HG02623 (cell line): Measurements from ENCODE around the gene SLC9A7.

ENCODE experiments used
- ATAC-seq: cut with Tn5 transposase; IDR thresholded peaks from one replicate; pipeline ENCODE4 v1.9.1; 2021; ENCODE audit warnings: moderate library complexity; ENCODE audit not compliant: unreplicated experiment

The SLC9A7 gene

DNA sequence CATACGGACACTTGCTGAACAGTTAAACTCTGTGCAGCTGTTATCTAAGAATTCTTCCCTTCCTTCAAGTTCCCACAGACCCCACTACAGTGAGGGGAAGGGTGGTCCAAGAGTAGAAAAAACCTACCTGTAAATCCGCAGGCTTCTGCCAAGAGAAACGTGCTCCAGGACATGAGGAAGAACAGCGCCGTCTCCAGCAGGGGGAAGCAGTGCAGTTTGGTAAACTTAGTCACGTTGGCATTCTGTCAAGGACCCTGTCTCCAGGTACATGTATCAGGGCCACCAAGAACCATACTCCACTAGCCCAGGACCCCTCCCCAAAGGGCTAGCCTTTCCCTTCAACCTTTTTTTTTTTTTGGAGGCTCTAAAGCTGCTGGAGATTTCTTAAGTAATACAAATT lies 105.4 kb downstream of the SLC9A7 start:
- no peak for ATAC-seq

DNA sequence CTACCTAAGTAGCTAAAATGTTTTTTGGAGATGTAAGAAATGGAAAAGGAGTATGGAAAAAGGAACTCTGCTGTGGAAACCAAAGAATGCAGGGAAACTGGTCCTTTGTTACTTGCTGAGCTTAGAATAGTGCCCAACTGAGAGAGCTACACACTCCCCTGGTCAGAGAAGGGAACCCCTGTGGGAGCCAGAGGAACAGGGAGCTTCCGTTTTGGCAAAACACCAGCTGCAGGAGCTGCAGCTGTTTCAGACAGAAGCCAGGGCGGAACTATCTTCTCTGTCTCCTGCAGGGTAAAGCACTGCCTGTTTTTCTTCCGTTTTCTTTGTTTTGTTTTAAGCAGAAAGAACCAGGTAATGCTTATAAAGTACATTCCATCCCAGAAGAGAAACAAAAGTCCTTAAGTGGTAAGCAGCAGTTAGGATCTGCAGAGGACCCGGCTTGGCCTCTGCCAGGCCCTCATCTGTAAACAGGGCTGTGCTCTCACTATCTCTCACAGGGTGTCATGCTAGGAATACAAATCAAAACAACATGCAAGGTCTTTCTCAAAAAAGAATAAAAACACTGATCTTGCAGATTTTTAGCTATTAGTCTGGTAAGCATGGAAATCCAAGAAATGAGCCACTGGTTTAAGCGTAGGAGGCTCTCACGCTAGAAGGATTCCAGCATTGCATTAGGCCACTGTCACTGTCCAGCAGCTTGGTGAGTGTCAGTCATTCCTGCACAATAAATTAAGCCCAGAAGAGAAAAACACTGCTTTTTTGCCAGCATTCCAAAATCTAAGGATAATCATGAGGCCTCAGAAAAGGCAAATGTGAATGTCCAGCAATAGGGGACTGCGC lies 109.3 kb downstream of the SLC9A7 start:
- ATAC-seq, result no peak

DNA sequence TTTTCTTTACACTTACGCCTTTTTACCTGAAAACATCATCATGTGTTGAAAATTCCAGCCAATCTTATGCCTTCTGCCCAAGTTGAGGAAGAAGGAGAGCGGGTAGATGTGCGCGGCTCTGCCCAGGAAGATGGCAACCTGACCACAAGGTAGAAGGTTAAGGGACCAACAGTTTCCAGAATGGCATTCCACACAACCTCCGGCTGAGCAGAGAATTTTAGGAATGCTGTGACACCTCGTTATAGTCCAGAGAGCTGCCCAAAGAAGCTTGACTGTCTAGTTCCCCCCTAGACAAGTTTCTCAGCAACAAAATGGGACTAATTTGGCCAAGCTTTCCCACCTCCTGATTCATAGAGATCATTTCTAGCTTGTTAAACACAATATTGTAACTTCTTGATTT lies 110.3 kb downstream of the SLC9A7 start:
- no peak for ATAC-seq

DNA sequence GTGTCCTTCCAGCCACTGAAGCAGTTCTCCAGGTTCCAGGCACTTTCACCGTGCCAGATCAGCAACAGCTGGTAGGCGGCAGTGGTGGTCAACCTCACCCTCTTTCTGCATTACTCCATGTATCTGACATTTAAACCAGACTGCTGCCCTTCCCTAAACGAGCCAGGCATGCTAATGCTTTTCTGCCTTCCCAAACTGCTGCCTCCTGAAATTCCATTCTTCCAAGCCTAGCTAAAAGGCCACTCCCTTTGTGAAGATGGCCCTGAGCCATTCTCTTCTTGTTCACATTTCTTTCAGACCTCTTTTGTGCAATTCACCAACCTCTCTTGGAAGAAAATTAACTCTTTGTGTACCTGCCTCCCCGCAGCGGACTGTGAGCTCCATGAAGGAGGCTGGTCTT lies 111.7 kb downstream of the SLC9A7 start:
- no peak for ATAC-seq

DNA sequence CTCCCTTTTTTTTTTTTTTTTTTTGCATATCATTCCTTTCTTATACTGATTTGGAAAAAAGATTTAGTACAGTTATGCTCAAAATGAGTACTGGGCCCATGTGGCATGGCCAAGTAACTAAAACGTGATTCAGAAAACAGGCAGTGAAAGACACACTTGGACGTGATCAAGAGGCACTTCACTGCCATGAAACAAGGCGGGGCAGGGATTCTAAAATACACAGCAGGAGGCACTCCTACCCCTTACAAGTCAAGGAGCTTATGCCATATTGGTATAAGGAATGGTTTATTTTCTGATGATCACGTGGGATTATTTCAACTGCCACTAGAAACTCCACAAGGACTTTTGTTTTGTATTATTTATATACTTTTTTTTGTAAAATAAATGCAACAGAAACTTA lies 113.3 kb downstream of the SLC9A7 start:
- ATAC-seq, result no peak

DNA sequence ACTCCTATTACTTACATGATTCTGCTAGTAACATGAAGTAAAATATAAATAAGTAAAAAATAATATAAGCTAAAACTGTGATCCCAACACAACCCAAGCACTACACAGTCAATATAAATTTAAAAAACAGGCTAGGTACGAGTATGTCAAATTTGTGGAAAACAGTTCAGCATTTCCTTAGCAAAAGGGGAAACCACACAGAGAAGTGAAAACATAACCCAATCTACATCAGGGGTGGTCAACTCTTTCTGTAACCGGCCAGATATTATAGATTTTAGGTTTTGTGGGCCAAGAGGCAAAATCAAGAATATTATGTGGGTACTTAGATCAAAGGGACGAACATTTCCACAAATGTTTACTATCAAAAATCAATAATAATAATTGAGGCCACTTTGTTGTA lies 115.3 kb downstream of the SLC9A7 start:
- no peak for ATAC-seq

DNA sequence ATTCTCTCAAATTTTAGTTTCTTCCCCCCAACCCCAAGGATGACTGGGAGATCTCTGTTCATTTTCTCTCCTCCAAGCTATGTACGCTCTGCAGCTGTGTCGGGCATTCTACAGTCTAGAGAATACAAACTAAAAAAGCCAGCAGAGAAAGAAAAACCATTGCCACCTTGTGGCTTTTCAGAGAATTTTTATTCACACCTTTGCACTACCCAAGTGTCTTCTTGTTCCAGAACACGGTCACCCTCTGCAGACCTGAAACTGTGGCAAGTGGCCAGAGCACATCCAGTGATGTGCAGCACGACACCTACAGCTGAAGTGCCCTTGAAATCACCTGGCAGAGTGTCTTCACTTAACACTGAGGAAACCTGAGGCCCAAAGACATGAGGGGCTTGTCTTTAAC lies 116.8 kb downstream of the SLC9A7 start:
- ATAC-seq, result no peak

DNA sequence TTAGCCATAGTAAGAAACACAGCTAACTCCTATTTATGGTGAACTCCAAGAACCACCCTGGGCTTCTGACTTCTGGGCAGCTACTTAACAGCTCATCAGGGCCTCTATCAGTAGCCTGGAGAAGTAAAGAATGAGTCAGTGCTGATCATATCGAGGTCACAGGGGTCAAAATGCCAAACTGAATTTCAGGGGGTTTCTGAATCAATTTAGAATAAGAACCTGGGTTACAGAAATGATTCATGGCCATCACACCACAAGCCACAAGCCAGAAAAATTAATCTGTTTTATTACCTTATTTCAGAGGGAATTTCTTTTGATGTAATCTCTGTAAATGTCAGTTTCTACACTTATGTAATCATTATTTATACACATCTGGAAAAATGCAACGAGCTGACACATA lies 121.0 kb downstream of the SLC9A7 start:
- peak; percentile 49 for ATAC-seq

DNA sequence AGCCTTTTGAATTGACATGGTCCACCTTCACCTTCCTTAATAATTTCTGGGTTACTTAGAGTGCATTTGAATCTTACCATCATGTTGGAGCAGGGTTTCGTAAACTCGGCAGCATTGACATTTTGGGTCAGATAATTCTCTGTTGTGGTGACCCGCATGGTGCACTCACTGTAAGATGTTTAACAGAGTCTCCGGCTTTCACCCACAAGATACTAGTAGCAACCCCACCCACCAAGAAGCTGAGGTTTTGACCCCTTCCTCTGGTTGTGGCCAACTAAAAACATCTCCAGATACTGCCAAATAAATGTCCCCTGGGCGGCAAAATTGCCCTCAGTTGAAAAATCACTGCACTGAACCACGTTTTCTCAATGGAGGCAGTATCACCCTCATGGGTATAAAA lies 122.7 kb downstream of the SLC9A7 start:
- no peak for ATAC-seq

DNA sequence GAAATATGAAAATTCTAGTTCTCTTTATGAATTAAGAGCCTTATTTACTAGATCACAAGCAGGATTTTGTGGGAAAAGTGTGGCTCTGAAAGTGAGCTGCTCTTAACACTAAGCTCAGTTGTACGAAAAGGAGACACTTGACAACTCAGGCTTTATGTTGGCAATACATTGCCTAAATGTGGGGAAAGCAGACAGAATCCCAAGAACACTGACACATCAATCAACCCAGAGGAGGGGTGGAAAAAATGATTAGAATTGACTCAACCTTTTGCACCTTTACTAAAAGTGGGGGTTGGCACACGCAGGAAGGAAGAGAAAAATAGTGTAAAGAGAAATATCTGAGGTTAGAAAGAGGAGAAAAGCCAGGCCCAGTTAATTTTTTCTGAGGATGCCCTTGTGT lies 123.7 kb downstream of the SLC9A7 start:
- no peak for ATAC-seq

DNA sequence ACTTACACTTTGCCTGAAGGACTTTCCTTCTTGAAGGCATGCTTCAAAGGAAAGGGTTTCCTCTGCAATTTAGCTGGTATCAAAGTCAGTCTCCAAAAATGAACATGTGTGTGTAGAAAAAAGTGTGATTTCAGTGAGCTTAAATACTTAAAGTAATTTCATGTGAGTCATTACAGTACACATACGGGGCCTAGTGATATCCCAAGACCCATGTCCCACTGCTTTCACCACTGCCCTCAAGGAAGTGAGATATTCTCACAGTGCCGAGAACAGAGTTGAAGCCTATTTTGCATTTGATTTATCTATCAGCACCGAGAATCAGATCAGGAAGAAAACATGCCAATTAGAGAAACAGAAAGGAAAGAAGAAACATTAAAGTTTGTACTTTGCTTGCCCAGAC lies 124.3 kb downstream of the SLC9A7 start:
- no peak for ATAC-seq

DNA sequence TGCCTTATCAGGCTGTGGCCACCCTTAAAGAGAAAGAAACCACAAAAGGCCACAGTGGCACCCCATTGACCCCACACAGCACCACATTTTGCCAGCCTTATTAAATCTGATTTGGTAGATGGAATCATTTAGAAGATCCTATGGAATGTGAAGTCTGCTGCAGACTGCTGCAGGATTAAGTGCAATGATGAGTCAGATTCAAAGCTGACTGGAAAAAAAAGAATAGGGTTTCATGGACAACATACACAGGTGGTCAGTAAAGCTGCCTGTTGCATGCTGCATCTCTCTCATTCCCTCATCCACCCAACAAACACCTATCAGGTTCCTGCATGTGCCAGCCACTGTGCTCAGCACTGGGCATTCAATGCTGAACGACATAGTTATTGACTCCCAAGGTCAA lies 128.8 kb downstream of the SLC9A7 start:
- no peak for ATAC-seq

DNA sequence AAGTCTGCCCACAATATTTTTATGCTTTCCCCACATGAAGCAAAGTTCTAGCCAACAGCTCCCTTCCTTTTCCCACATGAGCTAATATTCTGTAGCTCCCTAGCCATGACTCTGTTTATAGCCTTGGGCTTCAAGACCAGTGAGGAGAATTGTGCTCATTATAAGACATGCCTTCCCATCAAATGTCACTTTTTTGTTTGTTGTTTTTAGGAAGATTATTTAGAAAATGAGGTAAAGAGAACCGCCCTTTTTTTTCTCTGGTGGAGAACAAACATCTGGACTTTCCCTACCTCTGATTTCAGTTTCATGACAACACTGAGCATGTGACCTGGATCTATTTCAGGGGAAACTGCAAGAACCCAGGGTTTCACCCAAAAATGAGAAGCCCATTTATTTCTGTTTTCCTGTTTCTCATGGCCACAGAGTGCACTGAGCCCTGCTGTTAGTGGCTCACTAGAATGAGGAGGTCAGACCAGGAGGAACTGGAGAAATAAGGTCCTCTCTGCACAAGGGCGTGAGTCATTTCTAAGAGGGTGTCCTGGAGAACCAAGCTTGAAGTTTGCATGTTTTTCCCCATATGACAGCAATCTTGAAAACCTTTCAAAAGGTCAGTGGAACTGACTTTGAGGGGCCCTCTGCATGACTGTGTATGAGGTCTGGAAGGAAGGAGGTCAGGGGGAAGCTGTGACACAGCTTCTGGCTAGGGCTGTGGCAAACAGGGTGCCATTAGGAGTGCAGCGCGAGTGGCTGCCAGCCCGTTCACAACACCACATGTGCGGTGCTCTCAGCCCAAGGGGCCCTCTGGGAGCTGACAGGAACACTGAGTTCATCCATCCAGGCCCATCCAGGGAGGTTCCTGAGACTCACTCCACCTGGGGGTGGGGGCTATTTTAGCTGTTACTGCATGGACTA lies 130.2 kb downstream of the SLC9A7 start:
- peak; percentile 85 for ATAC-seq

DNA sequence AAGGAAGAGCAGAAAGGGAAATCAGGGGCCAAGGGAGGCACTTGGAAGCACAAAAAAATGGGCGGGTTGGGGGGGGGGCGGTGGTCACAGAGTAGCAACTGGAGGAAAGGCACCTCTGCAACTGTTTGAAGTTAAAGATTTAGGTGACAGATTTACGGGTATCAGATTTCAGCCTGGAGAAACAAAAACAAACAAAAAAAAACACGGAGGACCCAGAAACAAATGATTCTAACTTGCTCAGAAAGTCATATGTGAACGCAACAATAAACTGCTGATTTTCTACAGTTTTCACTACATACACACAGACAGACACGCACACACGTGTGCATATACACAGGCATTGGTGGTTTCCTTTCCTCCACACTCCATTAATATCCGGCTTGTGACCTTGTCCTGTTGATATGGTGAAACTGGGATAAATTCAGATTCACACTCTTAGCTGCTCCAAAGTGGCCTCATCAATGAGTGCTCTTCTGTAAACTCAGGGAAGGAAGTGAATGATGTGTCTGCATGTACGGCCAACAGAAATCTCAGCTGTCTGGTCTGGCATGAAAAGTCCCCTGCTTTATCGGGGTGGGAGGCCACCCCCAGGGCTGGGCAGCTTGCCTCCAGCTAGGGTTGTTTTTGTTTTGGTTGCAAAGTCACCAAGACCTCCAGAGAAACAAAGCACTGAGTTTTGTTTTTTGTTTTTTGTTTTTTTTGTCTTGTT lies 131.1 kb downstream of the SLC9A7 start:
- ATAC-seq, result no peak

DNA sequence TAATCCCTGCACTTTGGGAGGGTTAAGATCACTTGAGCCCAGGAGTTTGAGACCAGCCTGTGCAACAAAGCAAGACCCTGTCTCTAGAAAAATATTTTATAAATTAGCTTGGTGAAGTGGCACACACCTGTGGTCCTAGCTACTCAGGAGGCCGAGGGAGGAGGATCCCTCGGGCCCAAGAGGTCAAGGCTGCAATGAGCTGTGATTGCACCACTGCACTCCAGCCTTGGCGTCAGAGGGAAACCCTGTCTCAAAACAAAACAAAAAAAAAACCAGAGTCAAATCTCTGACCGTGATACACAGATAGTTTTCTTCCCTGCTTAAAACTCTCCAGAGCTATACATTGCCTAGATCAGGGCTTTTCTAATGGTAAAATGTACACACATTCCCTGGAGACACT lies 131.9 kb downstream of the SLC9A7 start:
- no peak for ATAC-seq

DNA sequence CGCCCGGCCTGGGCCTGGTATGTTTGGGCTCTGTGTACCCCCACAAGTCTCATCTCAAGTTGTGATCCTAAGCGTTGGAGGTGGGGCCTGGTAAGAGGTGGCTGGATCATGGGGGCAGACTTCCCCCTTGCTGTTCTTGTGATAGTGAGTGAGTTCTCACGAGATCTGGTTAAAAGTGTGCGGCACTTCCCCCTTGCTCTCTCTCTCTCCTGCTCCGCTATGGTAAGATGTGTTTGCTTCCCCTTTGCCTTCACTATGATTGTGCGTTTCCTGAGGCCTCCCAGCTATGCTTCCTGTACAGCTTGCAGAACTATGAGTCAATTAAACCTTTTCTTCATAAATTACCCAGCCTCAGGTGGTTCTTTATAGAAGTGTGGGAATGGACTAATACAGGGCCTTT lies 132.4 kb downstream of the SLC9A7 start:
- no peak for ATAC-seq

DNA sequence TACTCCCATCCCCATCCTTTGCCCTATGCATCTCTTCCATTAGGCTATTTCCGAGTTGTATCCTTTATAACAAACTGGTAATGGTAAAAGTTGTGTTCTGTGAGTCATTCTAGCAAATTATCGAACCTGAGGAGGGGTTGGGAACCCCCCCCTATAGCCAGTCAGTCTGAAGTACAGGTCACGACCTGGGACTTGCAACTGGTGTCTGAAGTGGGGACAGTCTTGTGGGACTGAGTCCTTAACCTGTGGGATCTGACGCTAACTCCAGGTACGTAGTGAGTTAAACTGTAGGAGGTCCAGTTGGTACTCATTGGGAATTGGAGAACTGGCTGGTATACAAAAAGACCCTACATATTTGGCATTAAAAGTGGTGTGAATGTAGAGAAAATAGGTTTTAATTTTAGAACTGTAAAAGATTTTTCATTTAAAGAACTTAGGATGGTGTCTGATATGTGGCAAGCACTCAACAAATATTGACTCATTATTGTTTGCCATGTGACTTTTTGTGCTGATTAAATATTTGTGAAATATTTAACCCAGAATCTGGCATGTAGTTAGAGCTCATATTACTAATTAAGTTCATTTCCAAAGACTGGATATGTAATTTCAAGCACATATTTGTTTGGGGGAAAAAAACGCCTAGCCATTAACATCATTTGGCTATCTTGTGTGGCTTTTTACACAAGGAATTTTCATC lies 134.7 kb downstream of the SLC9A7 start:
- ATAC-seq, result no peak

DNA sequence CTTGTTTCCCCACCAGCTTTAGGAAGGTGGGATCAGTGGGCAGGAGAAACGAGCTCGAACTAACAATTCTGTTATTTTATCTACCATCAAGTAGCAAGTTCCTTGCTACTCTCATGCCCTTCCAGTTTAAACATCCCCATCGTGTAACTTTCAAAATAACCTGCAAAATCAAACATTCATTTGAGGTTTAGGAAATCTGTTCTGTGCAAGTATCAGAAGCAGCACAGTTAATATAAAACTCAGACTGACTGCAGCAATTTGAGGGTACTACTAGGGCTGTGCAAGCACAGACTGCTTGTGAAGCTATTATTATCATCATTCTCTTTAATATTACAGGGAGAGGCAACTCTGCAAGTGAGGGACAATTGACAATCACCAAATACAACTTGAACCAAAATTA lies 137.3 kb downstream of the SLC9A7 start:
- no peak for ATAC-seq

DNA sequence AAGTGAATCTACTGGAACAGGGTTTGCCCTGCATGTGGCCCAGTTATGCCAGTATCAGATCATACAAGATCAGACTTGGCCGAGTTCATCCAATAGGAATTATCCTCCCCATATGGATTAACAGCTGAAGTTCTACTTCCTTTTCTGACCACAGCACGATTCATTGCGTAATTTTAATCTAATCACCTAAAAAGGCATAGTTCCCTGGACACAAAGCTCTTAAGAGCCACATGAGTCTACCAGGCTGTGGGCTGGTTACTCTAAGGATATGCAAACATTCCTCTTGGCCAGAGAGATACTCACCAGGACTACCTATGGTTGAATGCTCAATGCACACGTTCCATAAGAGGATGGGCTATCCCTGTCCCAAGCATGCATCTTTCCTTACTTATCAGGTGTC lies 138.4 kb downstream of the SLC9A7 start:
- no peak for ATAC-seq

DNA sequence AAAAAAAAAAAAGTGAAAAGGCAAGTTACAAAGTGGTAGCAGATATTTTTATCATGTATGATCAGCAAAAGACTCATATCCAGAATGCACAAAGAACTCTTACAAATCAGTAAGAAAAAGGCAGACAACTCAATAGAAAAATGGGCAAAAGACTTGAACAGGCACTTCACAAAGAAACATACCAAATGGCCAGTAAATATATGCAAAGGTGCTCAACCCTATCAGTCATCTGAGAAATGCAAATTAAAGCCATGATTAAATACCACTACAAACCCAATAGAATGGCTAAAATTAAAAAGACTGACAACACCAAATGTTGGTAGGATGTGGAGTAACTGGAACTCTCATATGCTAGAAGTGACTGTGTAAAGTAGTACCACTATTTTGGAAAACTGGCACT lies 140.0 kb downstream of the SLC9A7 start:
- no peak for ATAC-seq

DNA sequence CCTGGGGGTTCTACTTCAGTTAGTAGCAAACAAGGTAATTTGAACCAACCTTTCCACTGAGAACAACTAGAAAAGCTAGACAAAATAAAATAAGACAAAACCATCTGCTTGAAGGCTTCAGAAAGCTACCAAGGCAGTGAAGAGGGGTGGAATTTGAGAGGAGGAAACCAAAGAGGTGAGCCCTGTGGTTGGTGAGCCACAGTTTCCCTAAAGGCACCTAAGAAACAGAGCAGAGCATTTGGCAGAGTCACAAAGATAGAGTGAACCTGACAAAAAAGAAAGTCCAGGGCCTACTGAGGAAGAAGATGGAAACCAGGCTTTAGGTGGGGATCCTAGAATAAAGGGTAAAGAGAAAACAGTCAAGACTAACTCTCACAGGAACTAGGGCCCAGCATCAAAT lies 141.0 kb downstream of the SLC9A7 start:
- no peak for ATAC-seq
